Myocyte (in vitro differentiated cells): ENCODE data around the gene APOO. TPM values are rescaled to one million over a fixed set of nuclear protein-coding genes. Genes with fewer than 3 reads are reported as not detected.

ENCODE experiments used
- DNase-seq: peaks from one replicate; pipeline ENCODE4 v3.0.0-alpha.2; 2012; ENCODE audit warnings: low read depth
- total RNA-seq: library from RNA; depleted of rRNA; stranded (reverse); fragments of >200 nt; gene quantifications from 2 replicates; pipeline ENCODE4 v1.2.3, GENCODE V29; 2014

The APOO gene
- total RNA-seq, 1 donor from 2014 or later = 25.6 TPM

DNA sequence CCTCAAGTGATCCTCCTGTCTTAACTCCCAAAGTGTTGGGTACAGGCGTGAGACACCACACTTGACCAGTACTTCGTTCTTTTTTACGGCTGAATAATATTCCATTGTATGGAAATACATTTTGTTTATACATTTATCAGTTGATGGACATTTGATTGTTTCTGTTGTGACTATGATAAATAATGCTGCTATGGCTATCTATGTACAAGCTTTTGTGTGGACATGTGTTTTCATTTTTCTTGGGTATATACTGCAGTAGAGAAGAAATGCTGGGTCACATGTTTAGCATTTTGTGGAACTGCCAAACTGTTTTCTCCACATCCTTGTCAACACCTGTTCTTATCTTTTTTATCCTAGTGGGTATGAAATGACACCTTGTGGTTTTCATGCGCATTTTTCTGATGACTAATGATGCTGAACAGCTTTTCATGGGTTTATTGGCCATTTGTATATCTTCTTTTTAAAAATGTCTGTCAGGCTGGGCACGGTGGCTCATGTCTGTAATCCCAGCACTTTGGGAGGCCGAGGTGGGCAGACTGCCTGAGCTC is 87.4 kb downstream of the APOO start:
- DNase-seq = peak; percentile 57

DNA sequence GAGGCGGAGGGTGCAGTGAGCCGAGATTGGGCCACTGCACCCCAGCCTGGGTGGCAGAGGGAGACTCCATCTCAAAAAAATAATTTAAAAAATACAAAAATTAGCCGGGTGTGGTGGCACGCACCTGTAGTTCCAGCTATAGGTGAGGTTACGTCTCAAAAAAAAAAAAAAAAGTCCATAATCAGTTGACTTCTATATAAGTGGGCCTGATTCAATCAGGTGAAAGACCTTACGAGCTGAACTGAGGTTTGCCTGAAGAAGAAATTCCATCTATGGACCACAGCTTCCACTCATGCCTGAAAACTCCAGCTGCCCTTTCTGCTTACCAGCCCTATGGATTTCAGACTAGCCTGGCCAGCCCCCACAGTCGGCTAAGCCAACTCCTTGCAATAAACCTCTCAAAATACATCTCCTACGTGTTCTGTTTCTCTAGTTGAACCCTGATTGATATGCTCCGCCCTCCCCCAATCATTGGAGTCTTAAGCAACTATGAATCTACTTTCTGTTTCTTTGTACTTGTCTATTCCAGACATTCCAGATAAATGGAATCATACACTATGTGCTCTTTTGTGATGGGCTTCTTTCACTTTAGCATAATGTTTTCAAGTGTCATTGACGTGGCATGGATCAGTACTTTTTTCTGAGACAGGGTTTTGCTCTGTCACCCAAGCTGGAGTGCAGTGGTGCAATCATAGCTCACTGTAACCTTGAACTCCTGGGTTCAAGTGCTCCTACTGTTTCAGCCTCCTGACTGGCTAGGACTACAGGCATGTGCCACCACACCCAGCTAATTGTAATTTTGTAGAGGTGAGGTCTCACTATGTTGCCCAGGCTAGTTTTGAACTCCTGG is 88.1 kb downstream of the APOO start:
- no peak for DNase-seq

DNA sequence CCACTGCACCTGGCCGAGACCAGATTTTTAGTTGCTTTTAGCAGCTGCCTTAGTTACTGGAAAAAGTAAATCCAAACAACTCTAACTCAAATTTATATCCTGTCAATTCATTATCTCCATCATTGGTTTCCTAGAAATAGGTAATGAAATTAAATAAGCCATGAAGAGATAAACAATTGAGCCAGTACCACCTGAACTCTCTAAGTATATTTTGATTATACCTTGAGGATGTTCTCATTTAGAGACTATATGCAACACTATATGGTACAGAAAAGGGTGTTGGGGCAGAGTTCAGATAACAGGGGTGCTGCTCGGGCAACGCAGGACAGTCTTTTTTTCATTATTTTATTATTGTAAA is 89.8 kb downstream of the APOO start:
- DNase-seq = no peak

DNA sequence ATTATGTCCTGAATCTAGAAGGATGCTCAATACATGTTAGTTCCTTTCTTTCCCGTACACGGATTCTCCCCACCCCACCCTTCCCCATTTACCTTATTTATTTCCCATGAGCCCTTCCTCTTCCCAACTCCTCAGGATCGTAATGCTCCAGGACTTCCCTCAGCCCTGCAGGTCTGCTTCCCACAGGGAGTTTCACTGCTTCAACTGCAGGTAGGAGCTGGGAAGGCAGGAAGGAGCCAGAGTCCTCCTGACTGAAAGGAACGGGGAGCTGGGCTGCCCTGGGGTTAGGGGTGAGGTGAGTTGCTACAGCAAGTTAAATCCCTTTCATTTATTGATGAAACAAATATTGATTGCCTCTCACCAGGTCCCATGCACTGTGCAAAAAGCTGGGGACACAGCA is 91.6 kb downstream of the APOO start:
- no peak for DNase-seq

DNA sequence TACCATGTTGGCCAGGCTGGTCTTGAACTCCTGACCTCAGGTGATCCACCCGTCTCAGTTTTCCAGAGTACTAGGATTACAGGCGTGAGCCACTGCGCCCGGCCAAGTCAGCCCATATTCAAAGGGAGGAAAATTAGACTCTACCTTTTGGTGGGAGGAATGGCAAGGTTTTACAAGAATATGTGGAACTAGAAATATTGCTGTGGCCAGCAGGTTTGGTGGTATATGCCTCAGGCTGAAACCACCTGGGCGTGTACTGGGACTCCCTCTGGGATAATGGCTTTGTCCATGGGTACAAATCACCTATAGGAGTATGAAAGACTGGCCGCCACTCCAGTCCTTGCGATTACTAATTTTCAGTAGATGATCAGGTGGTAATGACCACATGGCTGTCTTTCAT is 92.4 kb downstream of the APOO start:
- no peak for DNase-seq

DNA sequence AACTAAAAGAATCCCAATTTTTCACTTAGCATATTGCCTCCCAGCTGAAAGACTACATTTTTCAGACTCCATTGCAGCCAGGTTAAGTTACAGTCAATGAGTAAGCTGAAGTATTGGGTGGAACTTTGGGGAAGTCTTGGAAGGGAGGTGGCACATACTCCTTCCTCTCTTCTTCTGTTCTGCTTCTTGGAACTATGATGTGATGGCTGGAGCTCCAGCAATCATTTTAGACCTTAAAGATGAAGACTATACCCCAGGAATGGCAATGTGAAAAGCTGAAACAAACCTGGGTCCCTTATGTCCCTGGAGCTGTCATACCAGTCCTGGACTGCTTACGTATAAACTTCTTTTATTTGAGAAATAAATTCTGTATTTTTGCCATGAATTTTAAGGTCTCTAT is 93.9 kb downstream of the APOO start:
- no peak for DNase-seq

DNA sequence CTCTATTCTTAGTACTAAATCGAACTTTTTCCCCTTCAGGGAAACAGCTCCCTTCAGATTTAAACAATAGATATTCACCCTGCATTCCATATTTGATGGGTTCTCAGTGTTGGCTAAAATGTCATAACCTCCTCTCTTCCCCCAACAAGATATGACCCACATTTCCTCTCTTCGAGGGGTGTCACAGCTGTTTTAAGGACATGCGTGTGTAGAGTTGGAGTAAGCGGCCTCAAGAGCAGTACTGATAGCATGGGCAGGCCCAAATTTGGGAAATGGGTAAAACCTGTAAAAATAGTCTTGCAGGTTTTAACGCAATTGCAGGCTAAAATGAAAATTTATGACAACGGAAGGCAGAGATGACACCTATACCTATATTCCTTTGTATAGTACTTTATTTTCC is 96.1 kb downstream of the APOO start:
- no peak for DNase-seq

DNA sequence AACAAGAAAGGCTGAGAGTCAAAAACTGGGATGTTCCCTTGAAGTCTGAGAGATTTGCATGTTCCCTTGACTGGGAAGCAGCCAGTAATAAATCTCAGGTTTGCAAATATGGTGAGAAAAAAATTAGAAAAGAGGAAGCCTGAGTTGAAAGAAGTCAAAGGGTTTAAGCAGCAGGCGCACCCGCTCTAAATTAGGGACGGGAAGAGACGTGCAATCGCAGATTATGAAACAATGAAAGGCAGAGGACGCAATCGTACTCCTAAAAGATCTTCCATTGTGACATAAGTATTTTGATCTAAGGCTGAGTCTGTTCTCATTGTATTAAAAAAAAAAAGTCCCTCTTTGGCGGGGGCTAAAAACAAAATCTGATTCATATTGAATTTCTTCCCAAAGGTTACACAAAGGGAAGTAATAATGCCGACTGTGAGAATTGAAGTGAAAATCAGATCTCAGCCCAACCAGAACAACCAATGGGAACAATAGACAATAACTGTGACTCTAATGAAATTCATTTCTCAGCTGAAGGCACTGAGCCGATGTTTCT is 96.6 kb downstream of the APOO start:
- DNase-seq = no peak

DNA sequence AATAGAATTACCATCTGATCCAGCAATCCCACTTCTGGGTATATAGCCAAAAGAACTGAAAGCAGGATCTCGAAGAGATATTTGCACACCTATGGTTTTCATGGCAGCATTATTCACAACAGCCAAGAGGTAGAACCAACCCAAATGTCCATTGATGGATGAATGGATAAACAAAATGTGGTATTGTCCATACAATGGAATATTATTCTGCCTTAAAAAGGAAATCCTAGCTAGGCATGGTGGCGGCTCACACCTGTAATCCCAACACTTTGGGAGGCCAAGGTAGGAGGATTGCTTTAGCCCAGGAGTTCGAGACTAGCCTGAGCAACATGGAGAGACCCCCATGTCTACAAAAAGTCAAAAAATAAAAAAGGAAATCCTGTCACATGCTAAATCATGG is 97.5 kb downstream of the APOO start:
- DNase-seq = no peak

DNA sequence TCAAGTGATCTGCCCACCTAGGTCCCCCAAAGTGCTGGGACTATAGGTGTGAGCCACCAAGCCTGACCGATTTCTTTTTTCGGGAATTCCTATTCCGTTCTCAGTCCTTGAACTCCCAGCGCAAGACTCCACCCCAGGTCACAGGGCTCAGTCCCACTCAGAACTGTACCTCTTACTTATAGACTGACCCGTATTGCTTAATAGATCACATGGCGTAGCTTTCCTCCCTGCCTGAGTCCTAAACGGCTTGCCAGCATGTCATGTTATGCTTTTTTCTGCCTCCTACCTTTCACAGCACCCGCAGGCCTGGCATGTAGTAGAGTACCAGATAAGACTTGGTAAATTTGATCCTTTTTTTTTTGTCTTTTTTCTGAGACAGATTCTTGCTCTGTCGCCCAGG is 102.3 kb downstream of the APOO start:
- no peak for DNase-seq

DNA sequence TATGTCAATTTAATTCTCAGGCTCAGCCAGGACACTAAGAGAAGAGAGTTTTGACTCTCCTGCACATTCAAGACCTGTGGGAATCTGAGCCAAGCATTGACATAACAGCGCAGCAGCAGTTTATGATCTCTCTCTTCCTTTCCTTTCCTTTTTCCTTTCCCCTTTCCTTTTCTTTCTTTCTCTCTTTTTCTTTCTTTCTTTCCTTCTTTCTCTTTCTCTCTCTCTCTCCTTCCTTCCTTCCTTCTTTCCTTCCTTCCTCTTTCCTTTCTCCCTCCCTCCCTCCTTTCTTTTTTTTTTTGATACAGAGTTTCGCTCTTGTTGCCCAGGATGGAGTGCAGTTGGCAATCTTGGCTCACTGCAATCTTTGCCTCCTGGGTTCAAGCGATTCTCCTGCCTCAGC is 103.2 kb downstream of the APOO start:
- DNase-seq = no peak

DNA sequence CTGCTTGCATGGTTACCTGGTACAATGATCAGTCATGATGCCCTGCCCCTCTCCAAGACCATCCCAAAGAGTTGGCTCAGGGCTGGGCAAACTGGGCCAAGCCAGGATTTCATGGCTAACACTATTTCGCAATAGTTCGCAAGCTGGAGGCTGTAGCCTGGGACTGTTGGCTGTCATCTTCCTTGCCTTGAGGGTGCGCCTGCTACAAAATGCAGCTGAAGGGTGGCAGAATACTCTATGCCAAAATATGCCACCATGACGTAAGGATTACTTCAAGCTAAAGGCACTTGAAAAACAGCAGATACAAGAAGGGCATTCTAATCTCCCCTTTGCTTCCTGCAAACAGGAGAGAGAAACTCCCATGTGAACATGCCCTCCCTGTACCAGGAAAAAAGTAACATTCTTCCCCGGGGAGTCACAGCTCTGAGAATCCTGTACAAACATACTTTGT is 103.8 kb downstream of the APOO start:
- DNase-seq = peak; percentile 28

DNA sequence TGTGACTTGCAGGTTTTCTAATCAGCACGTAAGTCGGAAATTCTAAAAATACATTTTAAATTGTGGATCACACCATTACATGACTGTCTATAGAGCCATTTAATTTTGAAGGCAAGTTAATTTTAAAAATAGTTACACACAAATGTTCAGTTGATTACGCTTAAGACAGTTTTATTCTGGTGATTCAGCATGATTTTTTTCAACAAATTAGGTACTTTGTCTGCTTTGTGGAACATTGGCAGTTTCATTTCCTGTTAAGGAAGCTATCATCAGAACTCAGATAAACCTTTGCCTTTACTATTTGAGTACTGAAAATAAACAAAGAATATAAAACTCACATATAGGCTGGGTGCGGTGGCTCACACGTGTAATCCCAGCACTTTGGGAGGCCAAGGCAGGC is 105.3 kb downstream of the APOO start:
- no peak for DNase-seq

DNA sequence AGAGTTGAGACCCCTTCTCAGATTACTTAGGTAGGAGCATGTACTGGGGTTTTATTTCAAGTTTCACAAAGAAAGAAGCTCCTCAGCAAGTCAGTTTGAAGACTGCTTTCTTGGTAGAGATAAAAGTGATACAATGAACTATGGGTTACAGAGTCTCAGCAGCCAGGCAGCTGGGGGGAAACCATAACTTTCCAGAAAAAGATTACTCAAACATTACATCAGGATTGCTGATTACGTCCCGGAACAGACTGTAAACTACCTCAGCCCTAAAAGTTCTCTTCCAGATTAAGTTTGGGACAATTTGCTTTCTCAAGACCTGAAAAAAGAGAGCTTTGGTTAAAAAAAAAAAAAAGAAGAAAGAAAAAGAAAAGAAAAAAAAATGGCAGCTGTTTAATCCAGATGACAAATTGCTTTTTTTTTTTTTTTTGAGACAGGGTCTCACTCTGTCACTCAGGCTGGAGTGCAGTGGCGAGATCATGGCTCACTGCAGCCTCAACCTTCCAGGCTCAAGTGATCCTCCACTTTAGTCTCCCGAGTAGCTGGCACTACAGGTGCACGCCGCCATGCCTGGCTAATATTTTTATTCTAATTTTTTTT is 108.2 kb downstream of the APOO start:
- no peak for DNase-seq

DNA sequence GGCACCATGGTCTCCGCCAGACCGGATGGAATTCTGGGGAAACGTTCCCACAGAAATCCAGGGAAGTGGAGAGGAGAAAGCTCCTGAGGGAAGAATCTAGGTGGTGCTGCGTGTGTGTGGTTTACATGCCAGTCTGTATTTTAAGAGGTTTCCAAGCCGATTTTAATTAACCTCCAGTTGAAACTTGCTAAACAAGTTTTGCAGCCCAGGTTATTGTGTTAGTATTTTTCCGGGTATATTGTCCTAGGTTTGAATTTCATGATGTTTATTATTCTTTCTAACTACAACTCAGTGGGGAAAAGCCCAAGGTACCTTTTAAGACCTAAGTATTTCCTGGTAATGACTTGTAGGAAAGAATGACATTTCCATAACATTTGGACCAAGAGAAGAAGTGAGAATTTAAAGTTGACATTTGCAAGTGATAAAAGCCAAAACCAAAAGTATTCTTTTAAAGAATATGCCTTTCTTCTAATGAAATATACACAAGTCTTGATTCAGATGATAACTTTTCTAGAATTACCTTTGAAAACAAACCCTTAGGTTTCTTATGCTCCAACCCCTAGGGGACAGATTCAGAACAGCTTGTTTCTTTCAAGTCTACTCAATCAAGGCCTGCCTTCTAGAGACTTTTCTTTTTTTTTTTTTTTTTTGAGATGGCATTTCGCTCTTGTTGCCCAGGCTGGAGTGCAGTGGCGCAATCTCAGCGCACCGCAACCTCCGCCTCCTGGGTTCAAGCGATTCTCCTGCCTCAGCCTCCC is 110.2 kb downstream of the APOO start:
- no peak for DNase-seq

DNA sequence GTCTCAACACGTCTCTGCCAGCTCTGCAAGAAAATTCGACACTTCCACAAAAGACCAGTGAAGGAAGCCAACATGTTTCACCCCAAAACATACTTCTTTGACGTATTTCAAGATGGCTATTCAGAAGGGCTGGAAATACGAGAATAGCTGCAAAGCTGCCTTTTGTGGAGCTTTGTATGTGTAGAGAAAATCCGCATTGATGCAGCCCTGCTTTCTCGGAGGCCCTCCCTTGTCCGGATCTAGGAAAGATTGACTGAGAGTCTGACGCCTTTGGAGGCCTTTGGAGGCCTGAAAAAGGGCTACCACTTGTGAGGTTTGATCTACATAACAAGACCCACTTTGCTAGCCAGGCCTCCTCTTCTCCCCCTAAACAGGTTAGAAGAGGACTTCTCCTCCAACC is 112.5 kb downstream of the APOO start:
- DNase-seq = no peak

DNA sequence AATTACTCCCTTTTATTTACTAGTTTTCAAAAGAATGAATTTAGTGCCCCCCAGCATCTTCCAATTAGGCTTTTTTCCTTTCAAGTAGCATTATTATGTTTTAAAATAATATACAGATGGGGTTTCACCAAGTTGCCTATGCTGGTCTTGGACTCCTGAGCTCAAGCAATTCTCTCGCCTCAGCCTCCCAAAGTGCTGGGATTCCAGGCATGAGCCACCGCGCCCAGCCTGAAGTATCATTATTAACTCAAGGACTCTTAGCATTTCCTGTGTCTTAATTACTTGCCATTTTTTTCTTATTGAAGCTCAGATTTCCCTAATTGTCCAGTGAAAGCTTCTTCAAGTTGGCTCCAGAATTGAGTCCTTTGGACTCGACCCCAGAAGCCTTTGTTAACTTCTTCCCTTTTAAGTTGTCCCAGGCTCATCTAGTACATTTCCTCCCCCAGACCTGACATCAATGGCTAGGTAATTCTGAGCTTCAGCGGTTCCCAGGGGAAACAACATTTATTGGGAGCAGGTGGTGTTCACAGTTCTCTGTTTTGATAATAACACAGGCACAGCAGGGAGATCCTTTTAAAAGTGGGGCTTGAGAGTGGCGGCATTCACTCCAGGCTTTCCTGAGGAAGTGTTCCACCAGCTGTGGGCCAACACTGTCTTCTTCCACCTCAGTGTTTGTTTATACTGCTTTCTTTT is 114.7 kb downstream of the APOO start:
- DNase-seq = no peak

DNA sequence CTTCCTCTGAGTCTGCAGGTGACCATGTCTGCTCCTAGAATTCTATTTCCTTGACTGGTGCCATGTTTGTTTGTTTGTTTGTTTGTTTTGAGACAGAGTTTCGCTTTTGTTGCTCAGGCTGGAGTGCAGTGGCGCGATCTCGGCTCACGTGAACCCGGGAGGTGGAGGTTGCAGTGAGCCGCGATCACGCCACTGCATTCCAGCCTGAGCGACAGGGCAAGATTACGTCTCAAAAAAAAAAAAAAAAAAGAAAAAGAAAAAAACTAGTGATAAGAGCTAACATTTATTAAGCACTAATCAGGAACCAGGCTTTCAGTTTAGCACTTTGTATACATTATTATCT is 117.6 kb downstream of the APOO start:
- DNase-seq = no peak

DNA sequence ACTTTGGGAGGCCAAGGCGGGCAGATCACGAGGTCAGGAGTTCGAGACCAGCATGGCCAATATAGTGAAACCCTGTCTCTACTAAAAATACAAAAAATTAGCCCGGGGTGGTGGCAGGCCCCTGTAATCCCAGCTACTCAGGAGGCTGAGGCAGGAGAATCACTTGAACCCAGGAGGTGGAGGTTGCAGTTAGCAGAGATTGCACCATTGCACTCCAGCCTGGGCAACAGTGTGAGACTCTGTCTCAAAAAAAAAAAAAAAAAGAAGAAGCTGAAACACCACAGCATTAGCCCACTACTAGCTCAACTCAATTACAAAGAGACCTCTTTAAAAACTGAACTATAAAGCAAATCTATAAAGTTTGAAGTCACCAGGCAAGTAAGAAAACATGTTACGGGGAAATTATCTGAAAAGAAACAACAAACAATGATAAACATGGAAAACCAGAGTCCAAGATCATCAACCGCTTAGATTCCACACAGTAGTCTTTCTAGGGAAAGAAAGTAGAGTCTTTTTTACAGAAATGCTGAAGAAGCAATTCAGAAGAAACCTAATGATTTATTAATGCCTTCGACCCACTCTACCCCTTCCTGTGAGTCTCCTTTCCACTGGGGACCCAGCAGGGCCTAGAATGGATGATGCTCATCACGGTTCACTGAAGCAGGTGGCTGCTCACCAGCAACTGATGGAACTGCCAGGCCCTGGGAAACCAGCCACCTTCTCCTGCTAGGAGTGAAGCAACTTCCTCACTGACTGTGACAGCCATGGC is 118.2 kb downstream of the APOO start:
- DNase-seq = no peak

DNA sequence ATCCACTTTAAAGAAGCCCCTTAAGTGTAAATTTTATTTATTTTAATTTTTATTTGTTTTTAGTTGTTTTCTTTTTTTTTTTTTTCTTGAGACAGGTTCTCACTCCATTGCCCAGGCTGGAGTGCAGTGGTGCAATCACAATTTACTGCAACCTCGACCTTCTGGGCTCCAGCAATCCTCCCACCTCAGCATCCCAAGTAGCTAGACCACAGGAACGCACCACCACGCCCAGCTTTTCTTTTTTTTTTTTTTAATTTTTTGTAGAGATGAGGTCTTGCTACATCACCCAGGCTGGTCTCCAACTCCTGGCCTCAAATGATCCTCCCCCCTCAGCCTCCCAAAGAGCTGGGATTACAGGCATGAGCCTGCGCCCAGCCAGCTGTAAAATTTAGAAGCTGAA is 118.8 kb downstream of the APOO start:
- DNase-seq = no peak

DNA sequence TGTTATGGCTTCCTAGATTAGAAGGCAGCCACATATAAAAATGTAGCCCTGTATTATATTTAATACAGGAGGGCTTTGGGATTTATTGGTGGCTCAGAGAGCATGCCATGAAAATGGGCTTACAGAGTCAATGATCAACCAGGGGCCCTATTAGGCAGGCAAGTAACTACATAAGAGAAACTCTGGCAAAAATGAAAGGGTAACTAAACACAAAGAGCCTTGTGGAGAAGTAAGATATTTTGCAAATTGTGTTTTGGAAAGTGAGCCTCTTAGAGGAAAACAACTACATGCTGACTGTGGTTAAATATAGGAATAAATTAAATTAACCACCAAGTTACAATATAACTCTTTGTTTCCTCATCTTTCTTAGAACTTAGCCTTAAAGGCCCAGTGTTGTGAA is 119.2 kb downstream of the APOO start:
- no peak for DNase-seq
